ENCODE results near the gene PRXL2A.
A peak's percentile ranks its signal among the peaks of the same experiment; 100 is the strongest.
"Not testable (repeated sequence)": the region's sequence is repeated elsewhere in the genome, so short reads cannot be mapped to it uniquely, and the experiment has no call there.

The PRXL2A gene, protein sequence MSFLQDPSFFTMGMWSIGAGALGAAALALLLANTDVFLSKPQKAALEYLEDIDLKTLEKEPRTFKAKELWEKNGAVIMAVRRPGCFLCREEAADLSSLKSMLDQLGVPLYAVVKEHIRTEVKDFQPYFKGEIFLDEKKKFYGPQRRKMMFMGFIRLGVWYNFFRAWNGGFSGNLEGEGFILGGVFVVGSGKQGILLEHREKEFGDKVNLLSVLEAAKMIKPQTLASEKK

GRCh38 chr10:80408242-80409101, at the start of gene PRXL2A:
Gene PRXL2A, plus strand, starts transcription at chr10:80408551. Its CDS starts 11,917 bp downstream, at chr10:80420468.
- DNase-seq (ENCODE audit: low spot score), result peak; percentile 76

GRCh38 chr10:80358925-80359324, 49.4 kb upstream of the PRXL2A start:
- DNase-seq (ENCODE audit: low spot score), result not testable (repeated sequence)

- DNase-seq (ENCODE audit: low spot score), result no peak
These were observed 48.7 kb upstream of the PRXL2A start for GRCh38 chr10:80359644-80360043.

DNA sequence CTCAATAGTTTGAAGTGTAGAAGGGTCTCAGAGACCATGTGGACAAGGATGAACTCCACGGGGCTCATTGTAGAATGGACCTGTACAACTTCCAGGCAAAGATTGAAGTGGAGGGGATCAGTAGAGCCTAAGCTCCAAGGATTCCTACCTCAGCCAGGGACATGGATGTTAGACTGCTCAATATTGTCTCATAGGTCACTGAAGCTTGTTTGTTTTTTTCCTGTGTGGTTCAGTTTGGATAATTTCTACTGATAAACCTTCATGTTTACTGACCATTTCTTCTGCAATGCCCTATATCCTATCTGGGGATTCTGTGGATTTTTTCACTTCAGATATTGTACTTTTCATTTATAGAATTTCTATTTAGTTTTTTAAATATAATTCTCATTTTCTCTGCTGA, 42.8 kb upstream of the PRXL2A start:
- DNase-seq (ENCODE audit: low spot score), result no peak

GRCh38 chr10:80371467-80371866, 36.9 kb upstream of the PRXL2A start:
- no peak for DNase-seq (ENCODE audit: low spot score)

DNA sequence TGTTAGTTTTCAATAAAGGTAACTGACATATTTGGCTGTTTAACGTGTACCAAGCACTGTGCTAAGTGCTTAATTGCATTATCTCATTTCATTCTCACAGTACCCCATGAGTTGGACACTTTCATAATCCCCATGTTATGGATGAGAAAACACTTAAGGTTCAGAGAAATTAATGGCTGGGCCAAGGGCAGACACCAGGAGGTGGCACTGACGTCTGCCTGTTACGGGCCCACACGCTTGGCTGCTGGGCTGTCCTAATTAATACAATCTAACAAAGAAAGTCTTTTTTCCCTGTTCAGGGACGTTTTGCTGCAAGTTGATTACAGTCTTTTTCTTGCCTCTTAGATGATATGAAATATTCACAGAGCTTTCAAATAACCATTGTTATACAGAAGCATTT, 35.7 kb upstream of the PRXL2A start:
- DNase-seq (ENCODE audit: low spot score), result no peak

GRCh38 chr10:80373502-80373901, 34.8 kb upstream of the PRXL2A start:
- no peak for DNase-seq (ENCODE audit: low spot score)

DNA sequence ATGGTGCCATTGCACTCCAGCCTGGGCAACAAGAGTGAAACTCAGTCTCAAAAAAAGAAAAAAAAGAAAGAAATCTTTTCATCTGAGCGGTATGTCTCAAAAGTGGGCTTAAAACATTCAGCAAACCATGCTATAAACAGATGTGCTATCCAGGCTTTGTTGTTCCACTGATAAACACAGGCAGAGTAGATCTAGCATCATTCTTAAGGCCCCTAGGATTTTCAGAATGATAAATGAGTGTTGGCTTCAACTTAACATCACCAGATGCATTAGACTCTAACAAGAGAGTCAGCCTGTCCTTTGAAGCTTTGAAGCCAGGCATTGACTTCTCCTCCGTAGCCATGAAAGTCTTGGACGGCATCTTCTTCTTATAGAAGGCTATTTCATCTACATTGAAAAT, 28.6 kb upstream of the PRXL2A start:
- no peak for DNase-seq (ENCODE audit: low spot score)

DNA sequence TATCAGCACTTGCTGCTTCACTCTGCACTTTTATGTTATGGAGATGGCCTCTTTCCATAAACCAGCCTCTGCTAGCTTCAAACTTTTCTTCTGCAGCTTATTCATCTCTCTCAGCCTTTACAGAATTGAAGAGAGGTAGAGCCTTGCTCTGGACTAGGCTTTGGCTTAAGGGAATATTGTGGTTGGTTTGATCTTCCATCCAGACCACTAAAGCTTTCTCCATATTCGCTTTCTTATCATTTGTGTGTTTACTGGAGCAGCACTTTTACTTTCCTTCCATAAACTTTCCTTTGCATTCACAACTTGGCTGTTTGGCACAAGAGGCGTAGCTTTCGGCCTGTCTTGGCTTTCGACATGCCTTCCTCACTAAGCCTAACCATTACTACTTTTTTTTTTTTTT, 28.2 kb upstream of the PRXL2A start:
- DNase-seq (ENCODE audit: low spot score), result no peak

GRCh38 chr10:80382989-80383388, 25.4 kb upstream of the PRXL2A start:
- peak; percentile 64 for DNase-seq (ENCODE audit: low spot score)

DNA sequence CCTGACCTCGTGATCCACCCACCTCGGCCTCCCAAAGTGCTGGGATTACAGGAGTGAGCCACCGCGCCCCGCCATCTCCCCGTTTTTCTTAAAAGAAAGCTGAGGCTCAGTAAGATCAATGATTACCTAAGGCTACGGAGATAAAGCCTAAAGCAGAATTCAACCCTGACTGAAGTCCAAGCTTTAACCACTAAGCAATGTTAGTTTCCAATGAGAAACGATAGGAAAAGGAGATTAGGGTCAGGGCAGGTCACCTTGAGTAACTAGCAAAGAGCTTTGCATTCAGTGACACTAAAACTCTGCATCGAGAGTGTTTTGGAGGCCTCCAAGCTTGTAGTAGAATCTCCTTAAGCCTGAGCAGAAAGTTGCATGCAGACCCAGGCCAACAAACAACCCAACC, 17.6 kb upstream of the PRXL2A start:
- DNase-seq (ENCODE audit: low spot score), result no peak

DNA sequence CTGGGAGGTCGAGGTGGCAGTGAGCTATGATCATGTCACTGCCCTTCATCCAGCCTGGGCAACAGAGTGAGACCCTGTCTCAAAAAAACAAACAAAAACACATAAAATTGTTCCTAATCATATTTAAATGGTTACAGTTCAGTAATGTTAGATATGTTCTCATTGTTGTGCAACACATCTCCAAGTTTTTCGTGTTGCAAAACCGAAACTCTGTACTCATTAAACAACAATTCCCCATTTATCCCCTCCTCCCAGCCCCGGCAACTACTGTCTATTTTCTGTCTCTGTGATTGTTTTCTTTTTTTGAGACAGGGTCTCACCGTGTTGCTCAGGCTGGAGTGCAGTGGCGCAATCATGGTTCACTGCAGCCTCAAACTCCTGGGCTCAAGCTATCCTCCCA, 16.1 kb upstream of the PRXL2A start:
- no peak for DNase-seq (ENCODE audit: low spot score)

GRCh38 chr10:80394358-80394916, 13.9 kb upstream of the PRXL2A start:
- no peak for DNase-seq (ENCODE audit: low spot score)

- DNase-seq (ENCODE audit: low spot score), result no peak
These were observed 11.3 kb upstream of the PRXL2A start for GRCh38 chr10:80397014-80397413.

DNA sequence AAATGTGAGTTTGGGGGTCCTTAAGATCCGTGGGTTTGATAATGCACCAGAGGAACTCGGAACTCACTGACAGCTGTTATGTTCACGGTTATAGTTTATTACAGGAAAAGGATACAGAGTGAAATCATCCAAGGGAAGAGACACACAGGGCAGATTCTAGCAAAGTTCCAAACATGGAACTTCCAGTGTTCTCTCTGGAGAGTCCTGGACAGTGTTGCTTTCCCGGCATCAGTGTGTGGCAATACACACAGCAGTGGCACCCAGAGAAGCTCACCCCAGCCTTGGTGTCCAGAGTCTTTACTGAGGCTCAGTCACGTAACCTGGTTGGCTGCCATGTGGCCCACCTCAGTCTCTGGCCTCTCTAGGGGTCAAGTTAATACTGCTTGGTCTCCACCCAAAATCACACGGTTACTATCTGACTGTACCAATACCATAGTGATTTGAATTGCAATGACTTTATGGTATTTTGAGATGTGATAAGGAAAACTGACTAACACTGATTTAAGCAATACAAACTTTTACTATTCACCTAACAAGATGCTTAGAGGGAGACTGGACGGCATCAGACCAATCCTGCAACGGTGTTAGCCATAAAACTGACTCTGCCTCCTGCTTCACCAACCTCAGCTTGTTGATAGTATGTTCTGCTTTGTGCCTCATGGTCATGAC, 8.1 kb upstream of the PRXL2A start:
- DNase-seq (ENCODE audit: low spot score), result no peak

DNA sequence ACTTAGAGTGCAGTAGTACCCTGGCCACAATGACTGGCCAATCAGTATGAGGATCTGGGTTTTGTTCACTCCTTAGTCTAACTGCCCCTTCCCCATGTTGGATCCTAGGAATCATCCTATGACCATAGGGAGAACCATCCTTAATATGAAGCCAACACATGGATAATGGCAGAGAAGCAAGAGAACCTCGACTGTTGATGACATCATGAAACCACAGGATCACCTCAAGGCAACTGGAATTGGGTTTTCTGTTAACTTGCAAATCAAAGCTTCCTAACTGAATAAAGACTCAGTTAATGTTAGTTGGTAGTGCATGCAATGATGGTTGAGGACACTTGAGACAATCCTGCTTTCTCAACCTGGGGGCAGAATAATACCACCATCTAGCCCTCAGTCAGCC, 3.3 kb upstream of the PRXL2A start:
- DNase-seq (ENCODE audit: low spot score), result no peak

GRCh38 chr10:80405626-80406025, 2.7 kb upstream of the PRXL2A start:
- DNase-seq (ENCODE audit: low spot score), result no peak

DNA sequence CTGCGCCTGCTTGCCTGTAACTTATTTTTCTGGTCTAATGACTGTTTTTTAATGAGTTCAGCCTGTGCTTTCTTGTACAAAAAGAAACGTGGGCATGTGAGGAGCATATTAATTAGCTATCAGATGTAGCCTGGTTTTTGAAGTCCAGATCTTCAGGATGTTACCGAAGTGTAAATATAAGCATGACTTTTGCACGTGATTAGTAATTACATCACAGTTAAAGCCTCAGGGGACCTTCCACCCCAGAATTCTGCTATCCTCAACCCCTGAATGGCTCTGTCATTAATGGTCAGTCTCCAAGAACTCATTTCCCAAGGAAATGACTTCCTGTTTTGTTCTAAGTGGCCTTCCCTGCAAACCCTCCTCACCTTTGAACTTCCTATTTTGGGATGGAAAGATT, 2.1 kb upstream of the PRXL2A start:
- DNase-seq (ENCODE audit: low spot score), result no peak

DNA sequence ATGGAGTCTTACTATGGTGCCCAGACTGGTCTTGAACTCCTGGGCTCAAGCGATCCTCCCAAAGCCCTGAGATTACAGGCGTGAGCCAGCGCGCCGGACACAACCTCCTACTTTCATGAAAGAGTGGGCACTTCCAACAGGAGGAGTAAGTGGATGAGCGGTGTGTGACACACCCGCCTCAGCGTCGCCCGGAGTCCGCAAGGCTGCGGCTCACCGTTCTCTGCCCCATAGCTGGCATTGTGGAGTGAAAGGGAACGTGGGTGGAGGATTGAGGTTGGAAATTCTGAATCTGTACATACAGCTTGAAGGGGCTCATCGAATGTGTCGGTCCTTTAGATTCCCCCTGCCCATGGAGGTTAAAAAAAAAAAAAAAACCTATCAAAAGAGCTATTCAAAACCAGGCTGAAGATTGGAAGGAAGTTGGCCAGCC, 524 bp upstream of the PRXL2A start:
- no peak for DNase-seq (ENCODE audit: low spot score)

DNA sequence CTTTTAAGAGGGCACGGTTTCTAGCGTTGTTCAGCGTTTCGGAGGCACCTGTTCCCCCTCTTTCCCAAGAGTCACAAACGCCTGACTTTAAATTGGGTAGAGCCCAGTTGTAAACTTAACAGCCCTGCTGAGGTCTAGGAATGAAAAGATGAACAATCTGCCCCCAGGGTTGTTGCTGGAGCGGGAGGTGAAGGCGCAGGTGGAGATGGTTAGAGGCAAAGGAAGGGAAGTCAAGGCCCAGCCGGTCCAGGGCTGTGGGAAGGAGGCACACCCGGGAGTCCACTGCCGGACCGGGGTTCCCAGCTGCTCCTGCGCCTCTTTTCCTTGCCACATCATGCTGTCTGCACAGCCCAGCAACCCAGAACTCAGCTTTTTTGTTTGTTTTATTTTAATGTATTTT, 770 bp downstream of the PRXL2A start:
- DNase-seq (ENCODE audit: low spot score), result no peak

DNA sequence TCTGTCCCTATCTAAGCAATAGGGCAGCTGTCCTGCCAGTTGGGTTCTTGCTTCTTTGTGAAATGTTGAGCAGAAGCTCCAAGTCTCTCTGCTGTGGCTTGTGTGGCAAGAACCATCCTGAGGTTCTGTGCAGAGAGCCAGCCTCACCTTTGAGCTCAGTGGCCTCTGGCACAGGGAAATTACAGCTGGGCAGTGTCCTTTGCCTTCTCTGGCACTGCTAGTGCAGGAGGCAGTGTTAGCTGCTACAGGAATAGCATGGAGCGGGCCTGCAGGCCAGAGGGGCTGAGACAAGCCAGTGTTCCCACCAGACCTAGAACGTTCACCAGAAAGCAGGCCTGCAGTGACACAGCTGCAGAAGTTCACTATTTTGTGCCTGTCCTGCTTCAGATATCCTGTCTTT, 1.8 kb downstream of the PRXL2A start:
- DNase-seq (ENCODE audit: low spot score), result no peak

DNA sequence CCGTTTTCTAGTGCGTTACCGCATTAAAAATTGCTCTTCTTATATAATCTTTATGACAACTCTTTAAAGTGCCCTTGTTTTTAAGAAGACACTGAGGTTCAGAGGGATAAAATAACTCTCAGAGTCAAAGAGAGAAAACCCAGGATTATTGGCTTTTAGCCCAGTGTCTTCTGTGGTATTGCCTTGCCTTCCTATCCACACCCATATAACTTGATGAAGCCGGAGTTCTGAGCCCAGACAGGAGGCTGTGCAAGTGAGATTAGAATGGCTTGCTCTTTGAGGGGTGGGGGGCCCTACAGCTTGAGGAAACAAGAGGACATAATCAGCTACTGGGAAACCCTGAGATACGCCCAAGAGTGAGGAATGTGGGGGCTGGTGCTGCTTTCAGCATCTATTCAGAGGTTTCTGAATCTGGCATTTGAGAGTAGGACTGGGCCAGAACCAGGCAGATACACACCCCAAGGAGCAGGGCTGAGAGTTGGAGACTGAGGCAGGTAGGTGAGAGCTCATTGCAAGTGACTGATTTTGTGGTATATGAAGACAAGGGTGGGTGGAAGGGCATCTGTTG, 2.3 kb downstream of the PRXL2A start:
- DNase-seq (ENCODE audit: low spot score), result no peak
